Natural killer cell (primary cell): ENCODE results near the gene PDRG1. TPM values are rescaled to one million over a fixed set of nuclear protein-coding genes. Genes with fewer than 3 reads are reported as not detected.

Experiments
- ATAC-seq, 3 donors: fragments of 150-1000 bp in 2 of 3; fragments of 200-7000 bp in 1 of 3; cut with Tn5 transposase; 1 replicate in 1 of 3; 2 replicates in 2 of 3; pipeline ENCODE4 v1.10.0; 2021; ENCODE audit warnings: mild to moderate bottlenecking in 2 of 3, moderate library complexity in 2 of 3
- DNase-seq, 2 donors: peaks; one replicate each; pipeline versions ENCODE4 v3.0.0 to v3.0.0-alpha.2; 2013 to 2021; ENCODE audit warnings: mixed read lengths in 1 of 2
- H3K27ac ChIP-seq: one replicate; pipeline ENCODE4 v1.5.1; 2013; ENCODE audit warnings: mild to moderate bottlenecking, low read length
- H3K27me3 ChIP-seq: one replicate; pipeline ENCODE4 v1.6.1; 2013; ENCODE audit warnings: low read length; ENCODE audit not compliant: control insufficient read depth, insufficient read depth
- H3K36me3 ChIP-seq: one replicate; pipeline ENCODE4 v1.6.1; 2013; ENCODE audit warnings: low read length; ENCODE audit not compliant: control insufficient read depth, insufficient read depth
- H3K4me1 ChIP-seq: one replicate; pipeline ENCODE4 v1.6.1; 2013; ENCODE audit warnings: low read length; ENCODE audit not compliant: control insufficient read depth, insufficient read depth
- H3K4me3 ChIP-seq: one replicate; pipeline ENCODE4 v1.5.1; 2013; ENCODE audit warnings: low read length
- H3K9me3 ChIP-seq: one replicate; pipeline ENCODE4 v1.6.1; 2013; ENCODE audit warnings: low read length; ENCODE audit not compliant: control insufficient read depth, insufficient read depth
- H3K27ac Mint-ChIP-seq, 2 donors: one replicate each; pipeline ENCODE4 v1.8.0; 2022; ENCODE audit warnings: mild to moderate bottlenecking in 2 of 2, mixed read lengths in 2 of 2, moderate library complexity in 1 of 2
- H3K27me3 Mint-ChIP-seq, 2 donors: one replicate each; pipeline ENCODE4 v1.8.0; 2022; ENCODE audit warnings: low read depth in 2 of 2, mixed read lengths in 2 of 2
- H3K36me3 Mint-ChIP-seq: one replicate; pipeline ENCODE4 v1.8.0; 2022; ENCODE audit warnings: mixed read lengths
- H3K4me1 Mint-ChIP-seq, 2 donors: one replicate each; pipeline ENCODE4 v1.8.0; 2022; ENCODE audit warnings: mixed read lengths in 2 of 2
- H3K4me3 Mint-ChIP-seq: one replicate; pipeline ENCODE4 v1.8.0; 2022; ENCODE audit warnings: mild to moderate bottlenecking, moderate library complexity, mixed read lengths
- H3K9me3 Mint-ChIP-seq, 2 donors: one replicate each; pipeline ENCODE4 v1.8.0; 2022; ENCODE audit warnings: mixed read lengths in 2 of 2
- WGBS: methylation state at CpG from one replicate; pipeline ENCODE4 v1.1.7; 2013; ENCODE audit warnings: missing lambda C conversion rate; ENCODE audit not compliant: insufficient coverage; 5-methylcytosine and 5-hydroxymethylcytosine counted together
- intact Hi-C: fragments of 100-400 bp; cut with micrococcal nuclease; formaldehyde crosslinking; loops from one replicate; pipeline ENCODE4 v1.14.2; 2022
- total RNA-seq, 4 donors: library from RNA; stranded (reverse); fragments of 120-200 nt in 1 of 4; gene quantifications; one replicate each; pipeline versions ENCODE4 v1.2.3 to v1.2.4, GENCODE V29; 2013 to 2022
- TF ChIP-seq, protein P1 (sequence below): fragments of 200-600 bp; IDR thresholded peaks from one replicate; pipeline ENCODE4 v1.8.0; 2022; ENCODE audit warnings: antibody characterized with exemption

PDRG1 gene
- total RNA-seq, 3 donors from 2014 or later (not counting 1 experiment from before 2014, with no cell fraction given) = 9.0 to 12.8 (median 10.4) TPM

DNA sequence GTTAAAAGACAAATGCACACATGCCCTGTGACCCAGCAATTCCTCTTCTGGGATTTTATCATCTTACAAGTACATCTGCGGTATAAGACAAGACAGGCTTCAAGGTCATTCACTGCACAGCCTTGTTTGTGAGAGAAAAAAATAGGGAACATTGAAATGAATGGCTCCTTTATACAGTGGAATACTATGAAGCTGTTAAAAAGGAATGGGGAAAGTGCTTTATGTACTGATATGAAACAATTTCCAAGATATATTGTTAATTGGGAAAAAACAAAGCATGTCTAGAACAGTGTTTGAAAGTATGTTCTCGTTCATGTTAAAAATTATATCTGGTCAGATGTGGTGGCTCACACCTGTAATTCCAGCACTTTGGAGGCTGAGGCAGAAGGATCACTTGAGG, 25.4 kb downstream of the PDRG1 start:
- intact Hi-C loops = no loop called here
- peaks cover 0 to 4% of the 10 kb centered on the region in 2 donors for H3K4me1 Mint-ChIP-seq
- WGBS = 95% methylated on average over 2 of the region's 2 CpGs
- TF ChIP-seq, protein P1, sequence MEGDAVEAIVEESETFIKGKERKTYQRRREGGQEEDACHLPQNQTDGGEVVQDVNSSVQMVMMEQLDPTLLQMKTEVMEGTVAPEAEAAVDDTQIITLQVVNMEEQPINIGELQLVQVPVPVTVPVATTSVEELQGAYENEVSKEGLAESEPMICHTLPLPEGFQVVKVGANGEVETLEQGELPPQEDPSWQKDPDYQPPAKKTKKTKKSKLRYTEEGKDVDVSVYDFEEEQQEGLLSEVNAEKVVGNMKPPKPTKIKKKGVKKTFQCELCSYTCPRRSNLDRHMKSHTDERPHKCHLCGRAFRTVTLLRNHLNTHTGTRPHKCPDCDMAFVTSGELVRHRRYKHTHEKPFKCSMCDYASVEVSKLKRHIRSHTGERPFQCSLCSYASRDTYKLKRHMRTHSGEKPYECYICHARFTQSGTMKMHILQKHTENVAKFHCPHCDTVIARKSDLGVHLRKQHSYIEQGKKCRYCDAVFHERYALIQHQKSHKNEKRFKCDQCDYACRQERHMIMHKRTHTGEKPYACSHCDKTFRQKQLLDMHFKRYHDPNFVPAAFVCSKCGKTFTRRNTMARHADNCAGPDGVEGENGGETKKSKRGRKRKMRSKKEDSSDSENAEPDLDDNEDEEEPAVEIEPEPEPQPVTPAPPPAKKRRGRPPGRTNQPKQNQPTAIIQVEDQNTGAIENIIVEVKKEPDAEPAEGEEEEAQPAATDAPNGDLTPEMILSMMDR = no peak
- no peak for DNase-seq
- H3K27ac Mint-ChIP-seq = no peak overlapping the region
- no peaks in the 10 kb centered on the region for H3K4me1 ChIP-seq
- no peaks in the 10 kb centered on the region for H3K36me3 Mint-ChIP-seq
- no peak overlapping the region for H3K27ac ChIP-seq
- no peaks in the 10 kb centered on the region for H3K9me3 ChIP-seq
- H3K27me3 ChIP-seq = no peaks in the 10 kb centered on the region
- no peaks in the 10 kb centered on the region for H3K36me3 ChIP-seq
- H3K4me3 Mint-ChIP-seq = no peak overlapping the region
- ATAC-seq = no peak
- no peaks in the 10 kb centered on the region for H3K9me3 Mint-ChIP-seq
- H3K27me3 Mint-ChIP-seq = peaks cover 12 to 21% of the 10 kb centered on the region in 2 donors
- H3K4me3 ChIP-seq = no peak overlapping the region

DNA sequence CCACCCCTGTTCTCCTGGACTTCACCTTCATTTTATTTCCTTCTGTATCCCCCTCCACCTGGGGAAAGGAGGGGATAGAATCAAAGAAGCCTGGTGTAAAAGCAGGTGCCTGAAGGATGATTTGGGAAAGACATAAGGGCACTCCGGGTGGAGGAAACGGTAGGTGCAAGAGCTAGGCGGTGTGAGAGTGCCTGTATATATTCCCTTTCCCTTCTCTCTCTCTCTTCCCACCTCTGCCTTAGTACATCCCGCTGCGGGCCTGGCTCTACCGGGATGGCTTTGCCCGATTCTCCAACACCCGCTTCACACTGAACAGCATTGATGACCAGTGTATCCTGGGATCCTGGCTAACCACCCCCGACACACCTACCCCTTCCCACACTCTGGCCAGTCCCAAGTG, 26.2 kb downstream of the PDRG1 start:
- H3K27me3 Mint-ChIP-seq = peaks cover 12 to 14% of the 10 kb centered on the region in 2 donors
- no peak overlapping the region for H3K4me3 ChIP-seq
- no peak overlapping the region for H3K4me3 Mint-ChIP-seq
- no peak for DNase-seq
- no peak overlapping the region for H3K27ac ChIP-seq
- no peaks in the 10 kb centered on the region for H3K36me3 Mint-ChIP-seq
- H3K27ac Mint-ChIP-seq = no peak overlapping the region
- no peaks in the 10 kb centered on the region for H3K4me1 ChIP-seq
- no peaks in the 10 kb centered on the region for H3K9me3 ChIP-seq
- TF ChIP-seq, protein P1 = no peak
- intact Hi-C loops = no loop called here
- ATAC-seq = no peak
- H3K4me1 Mint-ChIP-seq = peaks cover 0 to 4% of the 10 kb centered on the region in 2 donors
- H3K27me3 ChIP-seq = no peaks in the 10 kb centered on the region
- WGBS = 95% methylated on average over 7 of the region's 9 CpGs
- no peaks in the 10 kb centered on the region for H3K36me3 ChIP-seq
- no peaks in the 10 kb centered on the region for H3K9me3 Mint-ChIP-seq

DNA sequence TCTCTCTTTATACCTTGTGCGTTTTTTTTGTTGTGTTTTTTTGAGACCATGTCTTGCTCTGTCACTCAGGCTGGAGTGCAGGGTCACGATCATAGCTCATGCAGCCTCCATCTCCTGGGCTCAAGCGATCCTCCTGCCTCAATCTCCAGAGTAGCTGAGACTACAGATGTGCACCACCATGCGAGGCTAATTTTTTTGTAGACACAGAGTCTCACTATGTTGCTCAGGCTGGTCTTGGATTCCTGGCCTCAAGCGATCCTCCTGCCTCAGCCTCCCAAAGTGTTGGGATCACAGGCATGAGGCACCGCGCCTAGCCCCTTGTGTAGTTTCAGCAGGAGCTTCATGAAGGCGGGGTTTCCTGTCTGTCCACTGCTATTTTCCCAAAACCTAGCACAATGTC, 27.3 kb downstream of the PDRG1 start:
- Mint-ChIP-seq H3K36me3 (no peaks in the 10 kb centered on the region), H3K27me3 (peaks cover 12 to 17% of the 10 kb centered on the region in 2 donors), H3K9me3 (no peaks in the 10 kb centered on the region), H3K4me1 (peaks cover 0 to 4% of the 10 kb centered on the region in 2 donors), H3K4me3 (no peak overlapping the region), H3K27ac (no peak overlapping the region)
- 90% methylated on average over 8 of the region's 8 CpGs for WGBS
- TF ChIP-seq, protein P1 = no peak
- no peaks in the 10 kb centered on the region for H3K9me3 ChIP-seq
- H3K4me3 ChIP-seq = no peak overlapping the region
- no peak overlapping the region for H3K27ac ChIP-seq
- no peaks in the 10 kb centered on the region for H3K36me3 ChIP-seq
- ATAC-seq (no peak), DNase-seq (no peak)
- H3K4me1 ChIP-seq = no peaks in the 10 kb centered on the region
- no peaks in the 10 kb centered on the region for H3K27me3 ChIP-seq
- intact Hi-C loops = no loop called here
